ENCODE results near the gene KLC4.
"Not testable (repeated sequence)": the region's sequence is repeated elsewhere in the genome, so short reads cannot be mapped to it uniquely, and the experiment has no call there.

Gene KLC4

DNA sequence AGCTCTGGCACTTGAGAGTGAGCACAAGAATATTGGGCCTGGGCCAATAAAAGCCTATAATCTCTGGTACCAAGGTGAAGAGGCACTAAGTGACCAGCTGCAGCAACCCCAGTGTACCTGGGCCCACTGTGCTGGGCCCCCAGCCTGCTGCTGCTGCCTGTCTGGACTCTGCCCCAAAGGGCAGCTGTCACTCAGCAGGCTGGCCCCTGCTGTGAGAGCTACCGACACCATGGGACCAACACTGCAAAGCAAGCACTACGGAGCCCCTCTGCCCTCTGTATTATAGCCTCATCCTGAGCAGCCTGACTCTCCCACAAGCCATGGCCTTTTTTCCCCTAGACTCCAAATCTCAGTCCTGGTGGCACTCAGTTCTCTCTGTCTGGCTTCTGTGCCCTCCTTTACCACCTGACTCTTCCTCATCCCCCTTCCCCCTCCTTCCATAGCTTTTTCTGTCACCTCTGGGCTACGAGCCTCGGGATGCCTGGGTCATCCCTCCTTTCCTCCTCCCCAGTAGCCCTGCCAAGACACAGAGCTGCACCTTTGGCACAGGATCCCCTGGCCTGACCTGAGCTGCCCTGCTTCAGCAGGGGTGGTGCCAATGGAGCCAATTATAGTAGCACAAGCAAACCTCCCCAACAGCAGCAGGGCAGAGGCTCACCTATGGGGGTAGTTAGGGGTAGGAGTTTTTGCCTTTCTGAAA, 23.8 kb upstream of the KLC4 start:
- in situ Hi-C loops (cut with HindIII; ENCODE audit: low sequenced_read_pairs): no loop called here

GRCh38 chr6:43036712-43037111, 22.7 kb upstream of the KLC4 start:
- in situ Hi-C loops (cut with HindIII; ENCODE audit: low sequenced_read_pairs): no loop called here

DNA sequence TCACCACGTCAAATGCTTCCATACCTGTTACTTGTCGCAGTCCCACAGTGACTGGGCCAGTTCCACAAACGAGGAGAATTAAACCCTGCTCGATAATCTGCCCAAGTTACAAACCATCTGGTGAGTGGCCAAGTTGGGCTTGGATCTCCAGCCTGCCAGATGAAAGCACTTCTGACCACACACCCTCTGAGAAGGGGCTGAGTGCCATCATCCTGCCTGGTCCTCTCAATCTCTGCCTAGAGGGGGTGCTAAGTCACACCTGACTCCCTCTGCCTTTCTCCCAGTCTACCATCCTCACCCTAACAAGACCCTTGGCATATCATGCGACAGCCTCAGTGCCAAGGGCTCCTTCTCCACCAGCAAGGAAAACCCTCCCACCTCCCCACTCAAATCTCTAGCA, 22.2 kb upstream of the KLC4 start:
- in situ Hi-C loops (cut with HindIII; ENCODE audit: low sequenced_read_pairs): no loop called here

DNA sequence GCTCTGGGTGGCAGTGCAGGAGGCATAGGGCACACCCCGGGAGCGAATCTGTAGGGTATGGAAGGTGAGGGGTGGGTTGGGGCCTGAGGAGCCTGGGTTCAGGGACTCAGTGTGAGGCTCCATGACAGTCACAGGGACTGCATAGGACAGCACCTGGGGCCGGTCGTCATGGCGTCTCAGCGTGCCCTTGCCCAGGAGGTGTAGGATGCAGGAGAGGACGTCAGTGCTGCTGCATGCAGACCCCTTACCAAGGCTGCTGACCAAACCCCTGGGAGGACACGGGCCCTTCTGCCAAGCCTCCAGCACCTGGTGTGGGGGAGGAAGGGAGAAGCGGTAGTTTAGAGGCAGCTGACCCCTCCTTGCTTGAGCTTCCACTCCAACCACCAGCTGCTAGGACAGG, 21.7 kb upstream of the KLC4 start:
- in situ Hi-C loops (cut with HindIII; ENCODE audit: low sequenced_read_pairs): no loop called here

- in situ Hi-C loops (cut with HindIII; ENCODE audit: low sequenced_read_pairs): no loop called here
Observed at GRCh38 chr6:43038727-43039126, 20.7 kb upstream of the KLC4 start.

DNA sequence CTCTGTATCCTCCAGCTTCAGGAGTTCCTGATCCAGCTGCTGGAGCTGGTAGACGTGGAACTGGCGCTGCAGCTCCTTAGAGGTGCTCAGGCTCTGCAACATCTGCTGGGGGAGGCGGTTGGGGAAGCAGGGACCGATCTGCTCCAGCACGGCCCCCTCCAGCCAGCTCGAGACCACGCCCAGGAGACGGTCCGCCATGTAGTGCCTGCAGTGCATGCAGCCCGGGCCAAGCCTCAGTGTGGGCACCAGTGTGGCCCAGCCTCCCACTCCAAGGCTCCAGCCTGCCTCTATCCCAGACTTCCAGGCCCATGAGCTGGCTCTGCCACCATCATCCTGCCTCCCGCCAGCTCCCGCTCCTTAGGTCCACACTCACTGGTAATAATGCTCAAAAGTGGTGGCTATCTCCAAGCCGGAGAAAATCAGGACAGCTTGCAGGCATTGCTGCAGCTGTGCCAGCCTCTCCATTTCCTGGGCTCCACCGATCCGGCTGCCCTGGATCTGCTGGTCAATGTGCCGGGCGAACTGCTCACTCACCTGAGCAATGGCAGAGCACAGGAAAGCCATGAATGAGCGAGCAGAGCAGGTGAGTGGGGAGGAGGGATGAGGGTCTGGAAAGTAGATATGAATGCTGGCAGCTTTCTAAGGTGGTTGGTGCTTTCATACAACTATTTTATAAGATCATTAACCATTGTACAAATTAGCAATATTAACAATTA, 18.7 kb upstream of the KLC4 start:
- in situ Hi-C loops (cut with HindIII; ENCODE audit: low sequenced_read_pairs): no loop called here

DNA sequence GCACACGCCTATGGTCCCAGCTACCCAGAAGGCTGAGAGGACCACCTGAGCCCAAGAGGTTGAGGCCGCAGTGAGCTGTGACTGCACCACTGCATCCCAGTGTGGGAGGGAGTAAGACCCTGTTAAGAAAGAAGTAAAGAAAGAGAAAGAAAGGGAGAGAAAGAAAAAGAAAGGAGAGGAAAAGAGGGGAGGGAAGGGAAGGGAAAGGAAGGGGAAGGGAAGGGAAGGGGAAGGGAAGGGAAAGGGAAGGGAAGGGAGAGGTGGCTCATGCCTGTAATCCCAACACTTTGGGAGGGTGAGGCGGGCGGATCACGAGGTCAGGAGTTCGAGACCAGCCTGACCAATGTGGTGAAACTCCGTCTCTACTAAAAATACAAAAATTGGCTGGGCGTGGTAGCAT, 18.0 kb upstream of the KLC4 start:
- in situ Hi-C loops (cut with HindIII; ENCODE audit: low sequenced_read_pairs): not testable (repeated sequence)

- in situ Hi-C loops (cut with HindIII; ENCODE audit: low sequenced_read_pairs): no loop called here
Observed at GRCh38 chr6:43043310-43043709, 16.1 kb upstream of the KLC4 start.

DNA sequence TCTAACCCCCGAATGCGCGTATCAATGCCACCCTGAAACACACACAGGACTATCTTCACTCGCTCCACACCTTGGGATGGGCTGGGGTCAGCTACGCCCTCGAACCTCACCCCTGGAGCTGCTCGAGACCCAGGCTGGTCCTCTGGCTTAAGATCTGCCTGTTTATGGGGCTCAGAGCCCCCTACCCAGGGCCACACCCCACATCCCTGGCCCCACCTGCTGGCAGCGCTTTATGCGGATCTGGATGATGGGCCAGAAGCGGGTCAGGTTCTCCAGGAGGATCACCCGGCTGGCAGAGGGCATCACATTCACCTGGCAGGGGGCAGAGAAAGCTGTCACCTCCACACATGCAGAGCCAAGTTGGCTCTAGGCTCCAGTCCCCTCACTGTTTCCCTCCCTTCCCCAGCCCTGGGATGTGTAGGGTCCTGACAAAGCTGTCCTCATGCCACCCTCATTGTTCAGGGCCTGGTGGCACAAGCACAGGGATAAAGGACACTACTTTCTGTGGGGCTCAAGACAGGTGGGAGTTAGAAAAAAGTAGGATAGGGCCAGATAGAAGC, 14.0 kb upstream of the KLC4 start:
- in situ Hi-C loops (cut with HindIII; ENCODE audit: low sequenced_read_pairs): no loop called here

DNA sequence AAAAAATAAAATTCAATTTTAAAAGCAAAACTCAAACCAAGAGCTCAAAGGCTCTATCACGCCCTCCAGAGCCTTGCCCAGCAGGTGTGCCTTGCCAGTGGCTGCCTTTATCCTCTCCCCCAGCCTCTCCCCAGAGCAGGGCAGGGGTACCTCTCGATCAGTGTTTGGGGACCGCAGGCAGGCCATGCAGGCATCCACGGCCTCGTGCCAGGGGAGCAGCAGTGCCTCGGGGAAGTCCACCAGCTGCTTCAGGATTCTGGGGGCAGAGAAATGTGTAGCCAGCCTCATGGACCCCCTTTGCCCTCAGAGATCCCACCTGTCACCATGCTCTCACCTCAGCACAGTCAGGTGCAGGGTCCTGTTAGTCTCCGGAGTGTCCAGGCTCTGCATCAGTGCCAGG, 11.4 kb upstream of the KLC4 start:
- in situ Hi-C loops (cut with HindIII; ENCODE audit: low sequenced_read_pairs): no loop called here

DNA sequence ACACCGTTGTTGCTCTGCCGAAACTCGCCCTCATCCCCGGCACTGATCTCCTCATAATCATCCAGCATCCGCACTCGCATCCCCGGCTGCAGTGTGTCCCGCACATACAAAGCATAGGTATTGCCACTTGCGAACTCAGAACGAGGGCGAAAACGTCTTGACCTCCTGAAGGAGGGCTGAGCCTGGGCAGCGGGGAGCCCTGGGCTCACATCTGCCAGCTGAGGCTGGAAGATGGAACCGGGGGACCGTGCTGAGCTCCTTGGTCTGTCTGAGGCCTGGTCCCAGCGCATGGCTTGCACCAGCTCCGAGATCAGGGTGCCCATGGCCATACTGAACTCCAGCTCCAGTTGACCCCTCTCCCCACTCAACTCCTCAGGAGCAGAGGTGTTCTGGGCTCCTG, 8.4 kb upstream of the KLC4 start:
- in situ Hi-C loops (cut with HindIII; ENCODE audit: low sequenced_read_pairs): no loop called here

DNA sequence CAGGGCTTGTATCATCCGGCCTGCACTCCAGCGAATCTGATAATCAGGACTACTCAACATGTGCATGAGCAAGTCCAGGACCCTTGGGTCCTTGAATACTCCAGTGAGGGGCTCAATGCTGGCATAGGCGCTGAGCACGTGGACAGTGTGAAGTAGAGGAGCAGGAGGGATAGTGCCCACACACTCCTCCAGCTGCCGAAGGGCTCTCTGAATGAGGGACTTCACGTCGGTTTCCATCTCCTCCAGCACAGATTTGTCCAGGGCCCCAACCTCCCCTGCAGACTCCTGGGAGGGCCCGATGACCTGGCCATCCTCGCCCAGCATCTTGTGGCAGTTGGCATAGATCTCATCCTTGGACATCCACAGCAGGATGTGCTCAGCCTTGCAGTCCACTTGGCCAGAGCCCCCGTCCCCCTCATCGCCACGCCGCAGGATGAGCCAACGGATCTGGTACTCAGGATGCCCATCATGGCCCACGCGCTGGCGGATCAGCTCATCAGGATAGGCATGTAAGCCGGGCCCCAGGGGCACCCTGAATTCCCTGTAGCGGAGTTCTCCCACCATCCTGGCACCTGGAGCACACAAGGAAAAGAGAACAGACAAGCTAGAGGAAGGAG, 7.1 kb upstream of the KLC4 start:
- in situ Hi-C loops (cut with HindIII; ENCODE audit: low sequenced_read_pairs): no loop called here

- in situ Hi-C loops (cut with HindIII; ENCODE audit: low sequenced_read_pairs): no loop called here
Observed at GRCh38 chr6:43052842-43053544, 6.4 kb upstream of the KLC4 start.

DNA sequence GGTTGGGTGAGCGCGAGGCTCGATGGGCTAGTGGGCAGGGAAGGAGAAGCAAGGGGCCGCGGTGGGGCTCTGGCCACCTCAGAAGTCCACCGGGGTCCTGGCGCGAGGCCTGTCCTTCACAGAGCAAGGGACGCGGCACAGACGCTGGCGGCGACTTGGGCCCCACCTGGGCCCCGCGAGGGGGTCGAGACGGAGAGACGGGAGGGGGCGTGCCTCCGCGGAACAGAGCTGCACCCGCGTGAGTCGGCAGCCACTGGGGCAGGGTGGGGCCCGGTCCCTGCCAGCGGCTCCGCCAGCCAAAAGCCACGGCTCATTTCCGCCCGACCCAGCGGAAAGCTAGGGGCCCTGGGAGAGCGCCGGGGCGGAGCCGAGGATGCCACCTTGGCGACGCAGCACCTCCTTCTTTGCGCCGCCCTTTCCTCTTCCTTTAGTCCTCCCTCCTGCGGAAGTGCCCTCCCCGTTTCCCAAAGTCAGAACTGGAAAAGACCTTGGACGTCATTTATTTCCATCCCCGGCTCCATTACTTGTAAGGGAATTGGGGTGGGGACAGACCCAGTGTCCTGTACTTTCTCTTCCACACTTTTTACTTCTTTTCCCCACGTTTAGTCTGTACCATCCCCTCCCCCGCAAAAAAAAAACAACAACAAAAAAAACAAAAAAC, 5.8 kb upstream of the KLC4 start, which contains the start of gene CUL7:
CUL7 (minus strand) TSS at position 307 of the 661 bp plus-strand sequence. CDS start 1,063 bp downstream, outside the sequence.
- in situ Hi-C loops (cut with HindIII; ENCODE audit: low sequenced_read_pairs): no loop called here

GRCh38 chr6:43054206-43054943, 5.1 kb upstream of the KLC4 start:
- in situ Hi-C loops (cut with HindIII; ENCODE audit: low sequenced_read_pairs): no loop called here

DNA sequence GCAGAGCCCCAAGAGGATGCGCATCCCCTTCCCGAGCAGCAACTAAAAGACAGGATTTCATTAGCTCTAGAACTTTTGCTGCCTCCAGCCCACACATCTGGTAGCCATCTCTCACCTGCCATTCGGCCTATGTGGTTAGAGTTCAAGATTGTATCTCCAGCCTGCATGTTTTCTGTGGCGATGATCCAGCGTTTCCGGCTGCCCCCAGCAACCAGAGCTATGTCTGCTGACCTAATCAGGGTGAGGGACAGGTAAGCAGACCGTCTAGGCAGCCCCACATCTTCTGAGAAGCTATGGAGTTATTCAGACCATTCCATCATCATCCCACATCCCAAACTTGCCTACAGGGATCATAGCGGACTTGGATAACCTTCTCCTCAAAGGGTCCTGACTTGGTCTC, 3.5 kb upstream of the KLC4 start:
- in situ Hi-C loops (cut with HindIII; ENCODE audit: low sequenced_read_pairs): no loop called here

GRCh38 chr6:43058531-43058930, 900 bp upstream of the KLC4 start:
- in situ Hi-C loops (cut with HindIII; ENCODE audit: low sequenced_read_pairs): no loop called here

GRCh38 chr6:43060034-43060754, 763 bp downstream of the KLC4 start:
- in situ Hi-C loops (cut with HindIII; ENCODE audit: low sequenced_read_pairs): no loop called here

Measured in endothelial cell of hepatic sinusoid (primary cell).